ENCODE results near the gene PABPN1L.

PABPN1L gene

DNA sequence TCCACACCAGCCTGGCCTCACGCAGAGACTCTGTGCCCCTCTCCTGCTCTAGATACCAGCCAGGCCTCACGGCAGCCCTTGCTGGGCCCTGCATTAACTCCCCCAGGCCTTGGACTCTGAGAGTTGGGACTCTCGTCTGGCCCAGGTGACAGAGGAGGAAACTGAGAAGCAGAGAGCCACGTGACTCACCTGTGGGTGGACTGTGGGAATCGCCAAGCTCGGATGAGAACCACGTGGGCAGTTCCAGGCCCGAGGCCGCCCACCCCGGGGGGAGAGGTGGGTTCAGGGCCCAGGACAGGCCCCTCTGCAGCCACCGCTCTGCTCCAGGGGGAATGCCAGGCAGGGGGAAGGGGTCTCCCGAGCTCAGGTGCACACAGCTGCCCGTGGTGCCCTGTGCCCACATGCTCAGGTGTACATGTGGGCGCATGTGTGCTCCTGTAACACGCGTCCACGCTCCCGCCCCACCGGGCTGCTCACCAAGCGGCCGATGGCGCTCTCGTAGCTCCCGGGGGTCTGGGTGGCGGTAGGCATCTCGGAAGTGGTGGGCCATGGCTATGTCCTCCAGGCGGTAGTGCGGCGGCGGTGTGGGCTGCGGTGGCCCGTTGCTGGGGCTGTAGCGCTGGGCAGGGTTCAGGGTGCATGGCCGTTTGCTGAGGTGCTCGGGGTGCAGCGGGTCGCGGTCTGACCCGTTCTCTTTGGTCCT is 18.3 kb upstream of the PABPN1L start:
- no peak for DNase-seq (ENCODE audit: low read depth in 2 of 3, low spot score in 1 of 3)

DNA sequence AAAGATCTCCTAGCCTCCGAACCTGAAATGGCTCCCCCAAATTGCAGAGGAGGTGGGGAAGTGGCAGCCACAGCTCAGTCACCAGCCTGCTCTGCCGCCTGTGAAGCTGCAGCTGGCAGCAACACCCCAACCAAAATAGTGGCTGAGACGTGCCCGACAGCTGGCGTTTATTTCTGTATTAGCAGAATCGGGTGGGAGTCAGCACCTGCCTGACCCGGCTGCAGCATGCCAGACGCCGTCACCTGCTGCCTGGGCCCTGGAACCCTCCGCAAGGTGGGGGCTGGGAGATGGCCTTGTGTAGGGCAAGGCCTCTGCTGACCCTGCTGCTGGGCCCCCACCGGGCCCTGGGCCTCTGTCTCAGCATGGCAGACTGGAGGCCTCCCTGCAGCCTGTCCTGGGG is 17.5 kb upstream of the PABPN1L start:
- no peak for DNase-seq (ENCODE audit: low read depth in 2 of 3, low spot score in 1 of 3)

- no peak for DNase-seq (ENCODE audit: low read depth in 2 of 3, low spot score in 1 of 3)
Measured at GRCh38 chr16:88883117-88883895, 16.8 kb upstream of the PABPN1L start.

- no peak for DNase-seq (ENCODE audit: low read depth in 2 of 3, low spot score in 1 of 3)
Measured at GRCh38 chr16:88882358-88883030, 16.0 kb upstream of the PABPN1L start.

DNA sequence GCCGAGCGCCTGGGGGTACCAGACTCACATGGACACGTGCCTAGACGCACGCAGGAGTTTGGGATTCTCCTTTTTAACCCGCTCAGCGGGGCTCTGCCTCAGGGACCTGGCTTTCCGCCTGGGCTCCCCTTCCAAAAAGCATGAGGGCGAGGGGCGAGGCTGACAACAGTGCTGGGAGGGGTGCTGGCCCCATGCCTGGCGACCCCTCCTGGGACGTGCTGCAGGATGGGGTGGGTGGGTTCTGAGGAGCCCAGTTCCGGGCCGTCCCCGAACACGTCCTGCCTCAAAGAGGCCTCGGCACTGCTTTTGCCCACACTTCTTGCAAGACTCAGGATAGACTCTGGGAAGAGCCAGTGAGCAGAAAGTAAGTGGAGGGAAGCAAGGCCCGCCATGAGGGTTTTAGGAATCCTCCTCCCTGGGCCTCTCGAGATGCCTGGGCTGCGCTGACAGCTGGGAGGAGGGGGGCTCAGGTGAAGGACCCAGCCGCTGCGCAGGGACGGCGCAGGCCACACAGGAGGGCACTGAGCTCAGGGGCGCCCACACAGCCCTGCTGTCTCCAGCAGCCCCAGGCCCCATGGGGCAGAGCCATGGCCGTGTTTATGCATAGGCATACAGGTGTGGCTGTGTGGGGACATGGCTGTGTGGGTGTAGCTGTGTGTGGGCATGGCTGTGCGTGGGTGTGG is 15.4 kb upstream of the PABPN1L start:
- DNase-seq (ENCODE audit: low read depth in 2 of 3, low spot score in 1 of 3), result no peak

GRCh38 chr16:88881007-88881615 is 14.7 kb upstream of the PABPN1L start:
- no peak for DNase-seq (ENCODE audit: low read depth in 2 of 3, low spot score in 1 of 3)

- DNase-seq (ENCODE audit: low read depth in 2 of 3, low spot score in 1 of 3), result no peak
Measured at GRCh38 chr16:88880226-88881006, 14.0 kb upstream of the PABPN1L start.

DNA sequence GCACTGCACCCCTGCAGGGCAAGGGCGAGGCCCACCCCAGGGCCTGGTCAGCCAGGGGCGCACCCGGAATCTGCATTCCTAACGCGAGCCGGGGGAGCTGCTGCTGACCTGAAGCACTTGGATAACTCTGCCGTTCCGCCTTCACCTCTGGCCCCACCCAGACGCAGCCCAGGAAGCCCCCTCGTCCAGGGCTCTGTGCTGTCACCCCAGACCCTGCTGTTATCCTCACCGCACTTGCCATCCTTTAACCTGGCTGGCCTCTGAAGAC is 13.3 kb upstream of the PABPN1L start:
- DNase-seq (ENCODE audit: low read depth in 2 of 3, low spot score in 1 of 3), result no peak

DNA sequence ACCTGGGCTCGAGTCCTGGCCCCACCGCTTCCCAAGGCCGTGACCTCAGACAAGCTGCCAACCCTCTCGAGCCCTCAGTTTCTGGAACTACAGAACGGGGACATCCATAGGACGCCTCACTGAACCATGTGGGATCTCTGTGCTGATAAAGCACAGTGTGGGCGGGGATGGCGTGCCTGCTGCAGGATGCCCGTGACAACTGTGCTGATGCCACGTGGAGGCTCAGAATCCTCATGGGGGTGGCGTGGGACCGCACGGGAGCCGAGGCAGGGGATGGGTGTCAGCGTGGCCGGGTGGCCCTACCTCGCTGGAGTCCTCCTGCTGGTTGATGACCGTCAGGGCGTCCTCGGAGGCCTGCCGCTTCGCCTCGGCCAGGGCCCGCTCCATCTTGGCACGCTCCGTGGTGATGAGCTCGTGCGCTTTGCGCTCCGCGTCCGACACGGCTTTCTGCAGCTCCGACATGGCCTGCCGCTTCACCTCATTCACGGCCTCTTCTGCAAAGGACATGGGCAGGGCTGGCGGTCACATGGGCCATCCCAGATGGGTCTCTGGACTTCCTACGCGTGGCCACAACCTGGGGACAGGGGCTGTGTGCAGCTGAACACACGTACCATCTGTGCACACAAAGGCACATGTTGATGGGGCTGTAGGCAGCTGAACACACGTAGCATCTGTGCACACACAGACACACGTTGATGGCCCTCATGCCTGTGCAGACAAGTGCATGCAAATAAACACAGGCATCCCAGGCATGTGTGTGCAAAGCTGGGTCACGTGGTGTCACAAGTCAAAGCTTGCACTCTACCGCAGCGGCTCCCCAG is 12.7 kb upstream of the PABPN1L start:
- DNase-seq (ENCODE audit: low read depth in 2 of 3, low spot score in 1 of 3), result no peak

- no peak for DNase-seq (ENCODE audit: low read depth in 2 of 3, low spot score in 1 of 3)
Measured at GRCh38 chr16:88878356-88878755, 11.9 kb upstream of the PABPN1L start.

DNA sequence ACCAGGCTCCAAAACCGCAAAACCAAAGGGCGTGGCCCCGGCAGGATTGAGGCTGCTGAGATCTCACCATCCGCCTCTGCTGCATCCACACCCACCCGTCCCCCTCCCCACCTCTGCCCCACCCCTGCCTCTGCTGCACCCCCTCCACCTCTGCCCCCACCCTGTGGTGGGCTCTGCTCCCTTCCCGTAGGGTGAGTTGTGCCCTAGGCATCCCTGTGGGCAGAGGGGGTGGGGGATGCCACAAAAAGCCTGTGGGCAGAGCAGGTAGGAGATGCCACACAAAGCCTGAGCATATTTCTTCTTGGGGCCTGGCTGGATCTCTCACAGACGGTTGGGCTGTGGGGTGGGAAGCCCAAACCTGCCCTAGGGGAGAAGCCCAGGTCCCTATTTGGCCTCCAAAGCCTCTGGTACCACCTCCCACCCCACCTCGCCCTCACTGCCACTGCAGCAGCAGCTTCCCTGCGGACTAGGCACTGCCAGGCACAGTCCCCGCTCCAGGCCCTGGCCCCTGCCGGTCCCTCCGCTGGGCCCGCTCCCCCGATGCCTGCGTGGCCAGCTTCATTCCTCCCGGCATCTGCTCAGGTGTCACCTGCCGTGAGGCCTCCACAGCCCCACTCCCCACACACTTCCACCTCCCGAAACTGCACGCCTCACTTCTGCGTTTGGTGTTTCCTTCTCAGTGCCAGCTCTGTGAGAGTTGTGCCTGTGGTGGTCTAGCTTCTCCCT is 11.3 kb upstream of the PABPN1L start:
- no peak for DNase-seq (ENCODE audit: low read depth in 2 of 3, low spot score in 1 of 3)

GRCh38 chr16:88876942-88877526 is 10.6 kb upstream of the PABPN1L start:
- no peak for DNase-seq (ENCODE audit: low read depth in 2 of 3, low spot score in 1 of 3)

DNA sequence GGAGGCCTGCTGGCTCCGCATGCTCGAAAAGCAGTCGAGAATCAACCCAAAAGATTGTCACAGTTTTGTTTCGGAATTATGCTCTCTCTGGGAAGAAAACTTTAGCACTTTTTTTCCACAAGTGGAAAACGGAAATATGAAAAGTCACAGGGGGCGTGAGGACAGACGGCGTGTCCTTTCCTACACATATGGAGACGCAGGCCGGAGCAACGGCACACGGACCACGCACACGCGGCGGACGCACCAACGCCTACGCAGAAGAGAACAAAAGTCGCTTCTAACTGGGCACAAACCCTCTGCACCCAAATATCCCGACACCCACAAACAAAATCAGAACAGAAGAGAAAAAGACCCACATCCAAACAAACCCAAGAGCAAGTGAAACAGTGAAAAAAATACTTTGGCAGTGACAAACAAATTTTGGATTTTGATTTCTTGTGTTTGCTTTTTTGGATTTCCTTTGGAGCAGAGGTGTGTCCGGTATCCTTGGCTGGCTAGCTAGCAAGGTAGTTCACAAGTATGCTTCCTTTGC is 9.3 kb upstream of the PABPN1L start:
- DNase-seq (ENCODE audit: low read depth in 2 of 3, low spot score in 1 of 3), result no peak

DNA sequence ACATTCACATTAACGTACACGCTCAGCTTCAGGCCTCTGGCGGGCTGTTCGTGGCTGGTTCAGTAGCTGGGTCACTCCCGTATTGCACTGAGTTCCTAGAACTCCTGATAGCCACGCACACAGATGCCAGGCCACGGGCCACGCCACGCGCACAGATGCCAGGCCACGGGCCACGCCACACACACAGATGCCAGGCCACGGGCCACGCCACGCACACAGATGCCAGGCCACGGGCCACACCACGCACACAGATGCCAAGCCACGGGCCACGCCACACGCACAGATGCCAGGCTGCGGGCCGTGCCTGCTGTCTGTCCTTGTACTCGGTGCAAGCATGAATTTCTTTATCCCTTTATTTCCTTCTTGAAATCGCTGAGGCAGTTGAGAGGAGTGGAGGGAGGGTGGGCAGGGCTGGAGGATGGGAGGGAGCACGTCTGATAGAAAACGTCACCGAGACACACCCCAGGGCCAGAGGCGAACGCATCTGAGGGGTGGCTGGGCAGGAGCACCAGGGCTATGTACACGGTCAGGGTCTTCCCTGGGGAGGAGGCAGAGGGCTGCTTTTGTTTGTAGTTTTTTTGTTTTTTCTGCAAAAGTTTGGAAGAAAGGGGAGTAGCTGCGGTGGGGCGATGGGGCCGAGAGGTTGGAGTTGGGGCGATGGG is 8.6 kb upstream of the PABPN1L start:
- no peak for DNase-seq (ENCODE audit: low read depth in 2 of 3, low spot score in 1 of 3)

GRCh38 chr16:88872650-88873331 is 6.3 kb upstream of the PABPN1L start:
- no peak for DNase-seq (ENCODE audit: low read depth in 2 of 3, low spot score in 1 of 3)

- no peak for DNase-seq (ENCODE audit: low read depth in 2 of 3, low spot score in 1 of 3)
Measured at GRCh38 chr16:88871730-88872416, 5.4 kb upstream of the PABPN1L start.

DNA sequence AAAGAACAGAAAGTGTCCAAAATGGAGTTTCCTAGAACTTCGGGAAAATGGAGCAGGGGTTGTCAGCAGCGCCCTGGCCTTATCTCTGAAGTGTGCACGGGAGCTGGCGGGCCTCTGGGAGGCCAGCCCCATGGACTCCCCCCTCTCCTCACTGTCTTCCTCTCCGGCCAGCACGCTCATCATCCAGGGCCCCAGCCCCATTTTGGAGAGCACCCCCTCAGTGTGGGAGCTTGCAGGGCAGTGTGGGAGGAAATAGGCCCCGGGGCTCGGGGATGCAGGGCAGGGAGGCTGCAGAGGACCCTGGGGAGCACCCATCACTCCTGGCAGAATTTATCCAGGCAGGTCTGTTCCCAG is 4.9 kb upstream of the PABPN1L start:
- no peak for DNase-seq (ENCODE audit: low read depth in 2 of 3, low spot score in 1 of 3)
